Panc1 (cell line): ENCODE data around the gene SPOCK1. TPM values are rescaled to one million over a fixed set of nuclear protein-coding genes. Genes with fewer than 3 reads are reported as not detected.

ENCODE experiments used
- ATAC-seq: fragments of 200-7000 bp; cut with Tn5 transposase; 2 replicates; pipeline ENCODE4 v1.9.1; 2020; ENCODE audit warnings: mild to moderate bottlenecking, moderate library complexity
- BruUV-seq: library from RNA; stranded (reverse); fragments of 400-500 nt; replicated peaks from 2 replicates; lab custom pipeline; 2021; lab: Mats Ljungman, UMichigan
- CTCF ChIA-PET: fragments of 300-600 bp; sonication (Branson Sonifier 250); formaldehyde crosslinking; loops from one replicate; lab custom pipeline; 2022; ENCODE audit warnings: antibody characterized with exemption; lab: Charles Lee
- POLR2A ChIA-PET: fragments of 300-600 bp; sonication (Branson Sonifier 250); formaldehyde crosslinking; loops from one replicate; lab custom pipeline; 2022; ENCODE audit warnings: antibody characterized with exemption; lab: Charles Lee
- DNase-seq: peaks from one replicate; pipeline ENCODE4 v3.0.0-alpha.2; 2010; ENCODE audit warnings: low read depth, low spot score
- H3K27ac ChIP-seq: 2 replicates; pipeline ENCODE4 v1.5.1; 2011; ENCODE audit warnings: mild to moderate bottlenecking, low read length, inconsistent platforms
- H3K27me3 ChIP-seq: fragments of 200-500 bp; sonication (Bioruptor generic); 2 replicates; pipeline ENCODE4 v1.6.0; 2014; ENCODE audit warnings: low read length, inconsistent platforms; ENCODE audit not compliant: control insufficient read depth, insufficient read depth
- H3K36me3 ChIP-seq: fragments of 200-500 bp; sonication (Bioruptor generic); 2 replicates; pipeline ENCODE4 v1.5.1; 2014; ENCODE audit warnings: inconsistent platforms, mild to moderate bottlenecking, low read length, moderate library complexity; ENCODE audit not compliant: control insufficient read depth, insufficient read depth
- H3K4me1 ChIP-seq: 2 replicates; pipeline ENCODE4 v1.5.1; 2011; ENCODE audit warnings: inconsistent platforms, mild to moderate bottlenecking, low read length, moderate library complexity; ENCODE audit not compliant: control insufficient read depth, insufficient read depth
- H3K4me3 ChIP-seq, 2 experiments: 2 replicates each; pipeline ENCODE4 v1.5.1; 2011 to 2012; ENCODE audit warnings: low read depth in 2 of 2, low read length in 2 of 2, mild to moderate bottlenecking in 2 of 2, inconsistent platforms in 1 of 2, moderate library complexity in 1 of 2
- H3K9me3 ChIP-seq: fragments of 200-500 bp; sonication (Bioruptor generic); 2 replicates; pipeline ENCODE4 v1.5.1; 2014; ENCODE audit warnings: low read depth, mild to moderate bottlenecking, inconsistent platforms, low read length, moderate library complexity; ENCODE audit not compliant: control insufficient read depth, insufficient read depth
- CTCF ChIP-seq: fragments of 450-650 bp; IDR thresholded peaks from 2 replicates; pipeline ENCODE4 v1.5.1; 2017; ENCODE audit warnings: mild to moderate bottlenecking
- POLR2AphosphoS5 ChIP-seq: IDR thresholded peaks from 2 replicates; pipeline ENCODE4 v1.6.1; 2012; ENCODE audit warnings: mild to moderate bottlenecking, low read depth, low read length, moderate library complexity
- REST ChIP-seq, 2 experiments: IDR thresholded peaks; 2 replicates each; pipeline ENCODE4 v1.6.1; 2011 to 2012; ENCODE audit warnings: low read depth in 2 of 2, control low read depth in 1 of 2, low read length in 1 of 2, mild to moderate bottlenecking in 1 of 2, moderate library complexity in 1 of 2; ENCODE audit not compliant: insufficient read depth in 1 of 2
- SIN3A ChIP-seq: IDR thresholded peaks from 2 replicates; pipeline ENCODE4 v1.6.1; 2012; ENCODE audit warnings: low read depth, mild to moderate bottlenecking, low read length, moderate library complexity, borderline replicate concordance; ENCODE audit not compliant: insufficient read depth
- TCF7L2 ChIP-seq: IDR thresholded peaks from 2 replicates; pipeline ENCODE4 v1.6.1; 2011; ENCODE audit warnings: mild to moderate bottlenecking, low read depth, low read length, inconsistent platforms
- in situ Hi-C: cut with HindIII; loops from 2 replicates; pipeline ENCODE4 v1.10.0; 2016; ENCODE audit warnings: low sequenced_read_pairs, low pct_unique_long_range_greater_than_20kb
- intact Hi-C: fragments of 100-400 bp; cut with micrococcal nuclease; formaldehyde crosslinking; loops from one replicate; pipeline ENCODE4 v1.10.0; 2022; ENCODE audit not compliant: unreplicated experiment
- total RNA-seq: library from RNA; stranded (reverse); gene quantifications from one replicate; pipeline ENCODE4 v1.2.1, GENCODE V29; 2021; ENCODE audit not compliant: unreplicated experiment

The SPOCK1 gene
- total RNA-seq, 1 experiment from 2014 or later, result 15.6 TPM

GRCh38 chr5:137359941-137360340, 139.2 kb downstream of the SPOCK1 start:
- BruUV-seq, result no TSS peak
- H3K27me3 ChIP-seq, result peaks cover 2% of the 10 kb centered on the region; the same call in 1 of the 2 replicates

GRCh38 chr5:137357436-137357835, 141.7 kb downstream of the SPOCK1 start:
- in situ Hi-C loops, result no loop called here
- no peaks in the 10 kb centered on the region for H3K36me3 ChIP-seq
- H3K4me1 ChIP-seq, result no peaks in the 10 kb centered on the region
- DNase-seq, result no peak
- H3K27me3 ChIP-seq, result 0 out of 2 replicates have a peak, but pooled peaks cover 5% of the 10 kb centered on the region
- POLR2A ChIA-PET, result no interaction called here
- intact Hi-C loops, result no loop called here
- BruUV-seq, result no TSS peak
- H3K4me3 ChIP-seq, result no peak overlapping the region
- no peak overlapping the region for H3K27ac ChIP-seq
- H3K9me3 ChIP-seq, result no peaks in the 10 kb centered on the region
- TF ChIP-seq TCF7L2, result no peak
- no peak for TF ChIP-seq REST (IDR thresholded peaks at IDR 0.05; ENCODE audit: insufficient read depth in 1 of 2, low read depth in 2 of 2, low read length in 1 of 2)
- TF ChIP-seq SIN3A, result no peak
- no peak for TF ChIP-seq POLR2AphosphoS5
- TF ChIP-seq CTCF, result no peak
- ATAC-seq, result no peak
- CTCF ChIA-PET, result no interaction called here

More at GRCh38 chr5:137359941-137360340, 139.2 kb downstream of the SPOCK1 start:
- Histone ChIP-seq H3K9me3 (no peaks in the 10 kb centered on the region), H3K36me3 (no peaks in the 10 kb centered on the region), H3K27ac (no peak overlapping the region), H3K4me1 (no peaks in the 10 kb centered on the region), H3K4me3 (no peak overlapping the region)
- ATAC-seq (no peak), DNase-seq (no peak)
- ChIA-PET POLR2A (no interaction called here), CTCF (no interaction called here)
- intact Hi-C loops, result no loop called here
- TF ChIP-seq SIN3A (no peak), POLR2AphosphoS5 (no peak), CTCF (no peak), REST (IDR thresholded peaks at IDR 0.05; ENCODE audit: insufficient read depth in 1 of 2, low read depth in 2 of 2, low read length in 1 of 2) (no peak), TCF7L2 (no peak)
- in situ Hi-C loops, result no loop called here
